ENCODE measurements around the gene EPB41L3. TPM values are rescaled to one million over a fixed set of nuclear protein-coding genes. Genes with fewer than 3 reads are reported as not detected.

The EPB41L3 gene
- total RNA-seq, 2 donors from 2014 or later = 25.0 to 182 TPM

GRCh38 chr18:5518899-5519371, 24.9 kb downstream of the EPB41L3 start:
- Histone ChIP-seq H3K27me3 (replicated peaks; ENCODE audit: insufficient read depth) (no peaks in the 10 kb centered on the region), H3K36me3 (no peaks in the 10 kb centered on the region), H3K9me3 (no peaks in the 10 kb centered on the region), H3K4me3 (no peak overlapping the region), H3K27ac (no peak overlapping the region), H3K4me1 (replicated peaks) (no peaks in the 10 kb centered on the region)
- 41% methylated on average over 13 of the region's 13 CpGs for WGBS
- DNase-seq (ENCODE audit: low spot score) = no peak
- TF ChIP-seq CTCF (IDR thresholded peaks at IDR 0.05) (no peak), POLR2A (IDR thresholded peaks at IDR 0.05) (no peak), POLR2AphosphoS5 (IDR thresholded peaks at IDR 0.05) (no peak)
- intact Hi-C loops (cut with DNase I) = no loop called here

- no peak overlapping the region for H3K27ac ChIP-seq
- no peaks in the 10 kb centered on the region for H3K4me1 ChIP-seq (replicated peaks)
- intact Hi-C loops (cut with DNase I) = no loop called here
- WGBS = 83% methylated on average over 10 of the region's 10 CpGs
- no peak for TF ChIP-seq POLR2A (IDR thresholded peaks at IDR 0.05)
- TF ChIP-seq POLR2AphosphoS5 (IDR thresholded peaks at IDR 0.05) = no peak
- no peaks in the 10 kb centered on the region for H3K27me3 ChIP-seq (replicated peaks; ENCODE audit: insufficient read depth)
- H3K4me3 ChIP-seq = no peak overlapping the region
- no peaks in the 10 kb centered on the region for H3K9me3 ChIP-seq
- no peaks in the 10 kb centered on the region for H3K36me3 ChIP-seq
- DNase-seq (ENCODE audit: low spot score) = no peak
Measured at GRCh38 chr18:5518179-5518770, 25.5 kb downstream of the EPB41L3 start.

- TF ChIP-seq POLR2AphosphoS5 (IDR thresholded peaks at IDR 0.05) (no peak), POLR2A (IDR thresholded peaks at IDR 0.05) (no peak), CTCF (IDR thresholded peaks at IDR 0.05) (no peak)
- DNase-seq (ENCODE audit: low spot score) = no peak
- Histone ChIP-seq H3K27me3 (replicated peaks; ENCODE audit: insufficient read depth) (no peaks in the 10 kb centered on the region), H3K36me3 (no peaks in the 10 kb centered on the region), H3K27ac (no peak overlapping the region), H3K4me3 (no peak overlapping the region), H3K9me3 (no peaks in the 10 kb centered on the region), H3K4me1 (replicated peaks) (no peaks in the 10 kb centered on the region)
- intact Hi-C loops (cut with DNase I) = no loop called here
- WGBS = 62% methylated on average over 6 of the region's 6 CpGs
Measured at GRCh38 chr18:5516841-5517240, 27.0 kb downstream of the EPB41L3 start.

GRCh38 chr18:5515011-5515784, 28.6 kb downstream of the EPB41L3 start:
- no peak for DNase-seq (ENCODE audit: low spot score)
- intact Hi-C loops (cut with DNase I) = no loop called here
- Histone ChIP-seq H3K27ac (no peak overlapping the region), H3K4me1 (replicated peaks) (no peaks in the 10 kb centered on the region), H3K9me3 (no peaks in the 10 kb centered on the region), H3K27me3 (replicated peaks; ENCODE audit: insufficient read depth) (no peaks in the 10 kb centered on the region), H3K36me3 (no peaks in the 10 kb centered on the region), H3K4me3 (no peak overlapping the region)
- WGBS = 79% methylated on average over 3 of the region's 3 CpGs
- TF ChIP-seq POLR2A (IDR thresholded peaks at IDR 0.05) (no peak), CTCF (IDR thresholded peaks at IDR 0.05) (no peak), POLR2AphosphoS5 (IDR thresholded peaks at IDR 0.05) (no peak)

GRCh38 chr18:5513947-5514346, 29.9 kb downstream of the EPB41L3 start:
- 15% methylated on average over 1 of the region's 1 CpG for WGBS

More at GRCh38 chr18:5513947-5514346, 29.9 kb downstream of the EPB41L3 start:
- intact Hi-C loops (cut with DNase I) = no loop called here
- no peaks in the 10 kb centered on the region for H3K36me3 ChIP-seq
- no peak overlapping the region for H3K27ac ChIP-seq
- H3K9me3 ChIP-seq = no peaks in the 10 kb centered on the region
- H3K27me3 ChIP-seq (replicated peaks; ENCODE audit: insufficient read depth) = no peaks in the 10 kb centered on the region
- TF ChIP-seq POLR2A (IDR thresholded peaks at IDR 0.05) (no peak), CTCF (IDR thresholded peaks at IDR 0.05) (no peak), POLR2AphosphoS5 (IDR thresholded peaks at IDR 0.05) (no peak)
- H3K4me1 ChIP-seq (replicated peaks) = no peaks in the 10 kb centered on the region
- H3K4me3 ChIP-seq = no peak overlapping the region
- no peak for DNase-seq (ENCODE audit: low spot score)

All from prostate gland (tissue), 2 donors.